Measurements from ENCODE around the gene OR2K2.

- TF ChIP-seq CTCF (IDR thresholded peaks at IDR 0.05; ENCODE audit: low read length) (no peak), EZH2 (IDR thresholded peaks at IDR 0.05; ENCODE audit: borderline replicate concordance, low read length) (no peak)
These were observed at the start of gene OR2K2 for GRCh38 chr9:111330124-111330523.
